Vagina (tissue), 2 donors: ENCODE results near the gene ATP11A. TPM values are rescaled to one million over a fixed set of nuclear protein-coding genes. Genes with fewer than 3 reads are reported as not detected.

Experiments used
- DNase-seq, 2 donors: peaks; one replicate each; pipeline ENCODE4 v3.0.0-alpha.2; 2017; ENCODE audit errors: extremely low spot score in 2 of 2
- H3K27ac ChIP-seq: fragments of 200-600 bp; sonication (generic); one replicate; pipeline ENCODE4 v1.5.1; 2019
- H3K27me3 ChIP-seq: fragments of 200-600 bp; sonication (generic); one replicate; pipeline ENCODE4 v1.5.1; 2019
- H3K36me3 ChIP-seq, 2 donors: fragments of 200-600 bp; sonication (generic); one replicate each; pipeline ENCODE4 v1.5.1; 2017 to 2019
- H3K4me1 ChIP-seq: fragments of 200-600 bp; sonication (generic); one replicate; pipeline ENCODE4 v1.5.1; 2019
- H3K4me3 ChIP-seq, 2 donors: fragments of 200-600 bp; sonication (generic); 1 replicate in 1 of 2; 2 replicates in 1 of 2; pipeline ENCODE4 v1.5.1; 2016 to 2019
- H3K9me3 ChIP-seq: fragments of 200-600 bp; sonication (generic); one replicate; pipeline ENCODE4 v1.5.1; 2019
- CTCF ChIP-seq, 3 experiments: fragments of 450-650 bp in 2 of 3; fragments of 200-600 bp in 1 of 3; sonication (generic) in 1 of 3; IDR thresholded peaks; one replicate each; pipeline ENCODE4 v1.5.1; 2017 to 2019; ENCODE audit warnings: antibody characterized with exemption in 3 of 3, mild to moderate bottlenecking in 2 of 3, moderate library complexity in 2 of 3
- POLR2A ChIP-seq, 2 donors: fragments of 450-650 bp; IDR thresholded peaks; one replicate each; pipeline ENCODE4 v1.6.1; 2017; ENCODE audit warnings: antibody characterized with exemption in 2 of 2, mild to moderate bottlenecking in 2 of 2, moderate library complexity in 2 of 2
- POLR2AphosphoS5 ChIP-seq, 2 donors: sonication (generic); formaldehyde crosslinking; IDR thresholded peaks; one replicate each; pipeline ENCODE4 v1.9.0; 2017; ENCODE audit warnings: antibody characterized with exemption in 2 of 2, mild to moderate bottlenecking in 2 of 2, low read depth in 1 of 2; ENCODE audit not compliant: insufficient read depth in 1 of 2
- intact Hi-C: fragments of 100-400 bp; cut with DNase I; formaldehyde crosslinking; loops from one replicate; pipeline ENCODE4 v1.15.1; 2023
- total RNA-seq: library from RNA; depleted of rRNA; stranded (reverse); fragments of >200 nt; gene quantifications from one replicate; pipeline ENCODE4 v1.2.3, GENCODE V29; 2016

The ATP11A gene
- total RNA-seq, 1 donor from 2014 or later: 33.4 TPM

GRCh38 chr13:112696001-112696868, 6.4 kb downstream of the ATP11A start:
- intact Hi-C loops: no loop called here
- peaks cover 38% of the 10 kb centered on the region for H3K4me1 ChIP-seq
- no peaks in the 10 kb centered on the region for H3K27me3 ChIP-seq
- H3K36me3 ChIP-seq: no peaks in the 10 kb centered on the region
- no peak for DNase-seq
- H3K9me3 ChIP-seq: no peaks in the 10 kb centered on the region
- no peak overlapping the region for H3K4me3 ChIP-seq
- TF ChIP-seq POLR2A (IDR thresholded peaks at IDR 0.05) (no peak), CTCF (IDR thresholded peaks at IDR 0.05) (no peak), POLR2AphosphoS5 (IDR thresholded peaks at IDR 0.05; ENCODE audit: insufficient read depth in 1 of 2, low read depth in 1 of 2) (no peak)
- H3K27ac ChIP-seq: no peak overlapping the region

DNA sequence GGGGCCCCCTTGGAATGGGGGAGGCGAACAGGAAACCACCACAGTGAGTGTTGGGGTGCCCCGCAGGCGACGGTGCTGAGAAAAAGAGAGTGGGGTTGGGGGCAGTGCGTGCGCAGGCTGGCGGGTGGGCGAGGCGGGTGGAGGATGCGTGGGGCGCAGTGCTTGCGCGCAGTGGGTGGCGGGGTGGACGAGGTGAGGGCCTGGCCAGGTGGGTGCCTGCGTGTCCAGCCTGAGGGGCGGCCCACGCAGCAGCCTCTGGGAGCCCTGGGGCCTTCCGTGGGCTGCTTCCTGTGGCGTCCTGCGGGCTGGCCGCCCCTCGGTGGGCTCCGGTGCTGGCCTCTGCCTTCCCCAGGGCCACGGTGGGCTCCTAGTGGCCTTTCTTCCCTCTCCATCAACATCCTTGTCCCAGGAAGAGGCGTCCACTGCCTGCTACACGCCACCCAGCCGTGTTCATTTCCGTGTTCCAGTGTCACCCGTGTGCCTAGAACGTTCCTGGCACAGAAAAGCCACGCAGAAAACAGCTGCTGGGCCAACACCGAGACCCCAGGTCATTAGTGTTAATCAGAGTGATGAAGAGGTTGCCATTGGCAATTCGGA, 7.1 kb downstream of the ATP11A start:
- TF ChIP-seq POLR2A (IDR thresholded peaks at IDR 0.05) (no peak), CTCF (IDR thresholded peaks at IDR 0.05) (no peak), POLR2AphosphoS5 (IDR thresholded peaks at IDR 0.05; ENCODE audit: insufficient read depth in 1 of 2, low read depth in 1 of 2) (no peak)
- intact Hi-C loops: no loop called here
- DNase-seq: no peak

DNA sequence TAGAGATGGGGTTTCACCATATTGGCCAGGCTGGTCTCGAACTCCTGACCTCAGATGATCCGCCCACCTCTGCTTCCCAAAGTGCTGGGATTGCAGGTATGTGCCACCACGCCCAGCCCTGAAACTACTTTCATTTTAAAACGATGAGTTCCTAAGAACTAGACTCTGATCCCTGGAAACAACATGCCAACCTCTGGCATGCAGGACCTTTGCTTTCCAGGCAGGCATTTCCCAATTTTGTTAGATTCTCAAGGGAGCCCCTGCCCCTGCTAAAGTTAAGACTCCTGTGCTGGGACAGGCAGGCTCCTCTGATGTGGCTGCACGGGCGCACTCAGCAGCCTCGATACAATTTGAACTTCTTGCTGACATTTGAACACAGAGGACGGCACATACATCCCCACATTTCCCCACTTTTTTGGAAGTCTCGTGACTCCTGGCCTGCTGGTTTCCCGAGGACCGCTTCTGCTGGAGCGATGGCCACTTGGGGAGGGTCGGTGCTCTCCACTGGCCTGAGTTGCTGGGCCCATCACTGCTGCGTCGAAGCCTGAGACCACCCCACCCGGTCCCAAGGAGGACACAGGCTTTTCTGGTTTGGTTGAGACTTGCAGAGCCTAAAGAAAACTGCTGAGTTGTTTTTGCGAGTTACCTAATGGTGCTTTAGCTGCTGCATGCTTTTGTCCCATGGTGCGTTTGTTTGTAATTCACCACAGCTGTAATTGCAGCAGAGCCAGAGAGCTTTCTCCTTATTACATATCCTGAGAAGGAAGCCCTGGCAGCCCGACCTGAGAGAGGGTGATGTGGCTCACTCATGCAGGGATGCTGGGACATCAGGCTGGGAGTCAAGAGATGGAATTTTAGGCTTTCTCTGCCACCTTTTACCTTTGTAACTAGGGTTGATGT, 8.2 kb downstream of the ATP11A start:
- TF ChIP-seq POLR2AphosphoS5 (IDR thresholded peaks at IDR 0.05; ENCODE audit: insufficient read depth in 1 of 2, low read depth in 1 of 2): no peak
- no peak for TF ChIP-seq POLR2A (IDR thresholded peaks at IDR 0.05)
- no peak for TF ChIP-seq CTCF (IDR thresholded peaks at IDR 0.05)
- Histone ChIP-seq H3K4me3 (no peak overlapping the region), H3K27ac (no peak overlapping the region), H3K9me3 (no peaks in the 10 kb centered on the region), H3K27me3 (no peaks in the 10 kb centered on the region), H3K4me1 (peaks cover 23% of the 10 kb centered on the region), H3K36me3 (no peaks in the 10 kb centered on the region)
- DNase-seq: no peak
- intact Hi-C loops: no loop called here

More for the DNA sequence above, 7.1 kb downstream of the ATP11A start:
- Histone ChIP-seq H3K4me1 (peaks cover 31% of the 10 kb centered on the region), H3K36me3 (no peaks in the 10 kb centered on the region), H3K4me3 (no peak overlapping the region), H3K27ac (no peak overlapping the region), H3K9me3 (no peaks in the 10 kb centered on the region), H3K27me3 (no peaks in the 10 kb centered on the region)

- peaks cover 16% of the 10 kb centered on the region for H3K4me1 ChIP-seq
- H3K36me3 ChIP-seq: no peaks in the 10 kb centered on the region
- no peak overlapping the region for H3K27ac ChIP-seq
- H3K4me3 ChIP-seq: no peak overlapping the region
- no peaks in the 10 kb centered on the region for H3K27me3 ChIP-seq
- DNase-seq: no peak
- no peaks in the 10 kb centered on the region for H3K9me3 ChIP-seq
- intact Hi-C loops: no loop called here
- TF ChIP-seq CTCF (IDR thresholded peaks at IDR 0.05) (no peak), POLR2AphosphoS5 (IDR thresholded peaks at IDR 0.05; ENCODE audit: insufficient read depth in 1 of 2, low read depth in 1 of 2) (no peak), POLR2A (IDR thresholded peaks at IDR 0.05) (no peak)
Observed at GRCh38 chr13:112699322-112699918, 9.6 kb downstream of the ATP11A start.
